HG02852 (cell line): ENCODE results near the gene SBF2.

Source experiments
- ATAC-seq: cut with Tn5 transposase; IDR thresholded peaks from one replicate; pipeline ENCODE4 v1.9.1; 2021; ENCODE audit warnings: mild to moderate bottlenecking, moderate library complexity; ENCODE audit not compliant: unreplicated experiment

SBF2 gene

GRCh38 chr11:10317776-10318526, 23.9 kb upstream of the SBF2 start:
- peak; percentile 57 for ATAC-seq

- ATAC-seq: peak; percentile 33
Measured at GRCh38 chr11:10317151-10317755, 23.2 kb upstream of the SBF2 start.

DNA sequence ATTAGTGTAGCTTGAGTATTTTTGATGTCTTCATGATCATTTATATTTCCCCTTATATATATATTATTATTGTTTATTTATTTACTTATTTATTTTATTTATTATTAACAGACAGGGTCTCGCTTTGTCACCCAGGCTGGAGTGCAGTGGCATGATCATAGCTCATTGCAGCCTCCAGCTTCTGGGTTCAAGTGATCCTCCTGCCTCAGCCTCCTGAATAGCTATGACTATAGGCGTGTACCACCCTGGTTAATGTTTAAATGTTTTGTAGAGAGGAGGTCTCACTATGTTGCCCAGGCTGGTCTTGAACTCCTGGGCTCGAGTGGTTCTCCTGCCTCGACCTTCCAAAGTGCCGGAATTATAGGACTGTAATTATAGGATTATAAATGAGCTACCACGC, 21.1 kb upstream of the SBF2 start:
- ATAC-seq: no peak

- peak; percentile 78 for ATAC-seq
Measured at GRCh38 chr11:10314199-10315072, 20.4 kb upstream of the SBF2 start.

- no peak for ATAC-seq
Measured at GRCh38 chr11:10311802-10312201, 17.8 kb upstream of the SBF2 start.

GRCh38 chr11:10310301-10310841, 16.4 kb upstream of the SBF2 start:
- no peak for ATAC-seq

- ATAC-seq: no peak
Measured at GRCh38 chr11:10309163-10310093, 15.4 kb upstream of the SBF2 start.

GRCh38 chr11:10308201-10308954, 14.4 kb upstream of the SBF2 start:
- ATAC-seq: no peak

- peak; percentile 61 for ATAC-seq
Measured at GRCh38 chr11:10307400-10308200, 13.6 kb upstream of the SBF2 start.

GRCh38 chr11:10307022-10307399, 13.0 kb upstream of the SBF2 start:
- no peak for ATAC-seq

- no peak for ATAC-seq
Measured at GRCh38 chr11:10305964-10306918, 12.2 kb upstream of the SBF2 start.

GRCh38 chr11:10305262-10305963, 11.4 kb upstream of the SBF2 start:
- ATAC-seq: no peak

GRCh38 chr11:10304495-10305261, 10.7 kb upstream of the SBF2 start, which contains the start of gene ADM:
ADM (plus strand) TSS chr11:10305073; CDS start chr11:10305701, 628 bp downstream.
- no peak for ATAC-seq

- ATAC-seq: no peak
Measured at GRCh38 chr11:10303558-10304363, 9.7 kb upstream of the SBF2 start.
